Tibial nerve (tissue), 3 donors: ENCODE results near the gene GYG2.
"Not testable (repeated sequence)": the region's sequence is repeated elsewhere in the genome, so short reads cannot be mapped to it uniquely, and the experiment has no call there.

ENCODE experiments used
- POLR2A ChIP-seq, 2 donors: fragments of 450-650 bp; IDR thresholded peaks; one replicate each; pipeline ENCODE4 v1.6.1; 2017; ENCODE audit warnings: antibody characterized with exemption in 2 of 2, mild to moderate bottlenecking in 2 of 2, moderate library complexity in 2 of 2
- TF ChIP-seq, protein P1 (sequence below), 5 experiments: fragments of 200-600 bp in 3 of 5; fragments of 450-650 bp in 2 of 5; sonication (generic) in 3 of 5; IDR thresholded peaks; one replicate each; pipeline ENCODE4 v1.5.1; 2016 to 2019; ENCODE audit warnings: antibody characterized with exemption in 5 of 5, mild to moderate bottlenecking in 3 of 5, moderate library complexity in 2 of 5

DNA sequence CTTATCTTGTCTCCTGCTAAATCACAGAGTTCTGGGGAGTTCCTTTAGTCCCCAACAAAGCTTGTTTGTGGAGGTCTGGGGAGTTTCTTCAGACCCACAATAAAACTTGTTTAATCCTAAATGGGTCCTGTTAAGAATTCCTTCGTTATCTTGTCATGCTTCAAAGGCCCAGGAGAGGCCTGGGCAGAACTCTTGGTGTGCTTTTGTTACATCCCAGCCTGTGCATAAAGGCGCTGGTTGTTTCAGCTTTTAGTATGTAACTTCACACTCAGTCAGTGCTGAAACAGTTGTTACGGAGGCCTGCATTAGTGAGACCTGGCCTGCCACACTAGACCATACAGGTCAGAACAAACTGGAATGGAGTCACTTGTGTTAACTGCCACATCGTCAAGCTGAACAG is 97.5 kb downstream of the GYG2 start:
- TF ChIP-seq POLR2A (IDR thresholded peaks at IDR 0.05) = not testable (repeated sequence)
- TF ChIP-seq, protein P1, sequence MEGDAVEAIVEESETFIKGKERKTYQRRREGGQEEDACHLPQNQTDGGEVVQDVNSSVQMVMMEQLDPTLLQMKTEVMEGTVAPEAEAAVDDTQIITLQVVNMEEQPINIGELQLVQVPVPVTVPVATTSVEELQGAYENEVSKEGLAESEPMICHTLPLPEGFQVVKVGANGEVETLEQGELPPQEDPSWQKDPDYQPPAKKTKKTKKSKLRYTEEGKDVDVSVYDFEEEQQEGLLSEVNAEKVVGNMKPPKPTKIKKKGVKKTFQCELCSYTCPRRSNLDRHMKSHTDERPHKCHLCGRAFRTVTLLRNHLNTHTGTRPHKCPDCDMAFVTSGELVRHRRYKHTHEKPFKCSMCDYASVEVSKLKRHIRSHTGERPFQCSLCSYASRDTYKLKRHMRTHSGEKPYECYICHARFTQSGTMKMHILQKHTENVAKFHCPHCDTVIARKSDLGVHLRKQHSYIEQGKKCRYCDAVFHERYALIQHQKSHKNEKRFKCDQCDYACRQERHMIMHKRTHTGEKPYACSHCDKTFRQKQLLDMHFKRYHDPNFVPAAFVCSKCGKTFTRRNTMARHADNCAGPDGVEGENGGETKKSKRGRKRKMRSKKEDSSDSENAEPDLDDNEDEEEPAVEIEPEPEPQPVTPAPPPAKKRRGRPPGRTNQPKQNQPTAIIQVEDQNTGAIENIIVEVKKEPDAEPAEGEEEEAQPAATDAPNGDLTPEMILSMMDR (IDR thresholded peaks at IDR 0.05) = not testable (repeated sequence)
